ENCODE data around the gene PDGFRA. TPM values are rescaled to one million over a fixed set of nuclear protein-coding genes. Genes with fewer than 3 reads are reported as not detected.

PDGFRA gene
- total RNA-seq, 1 donor from 2014 or later = 11.4 TPM

- Mint-ChIP-seq H3K9me3 (ENCODE audit: low read depth) (peaks cover 1% of the 10 kb centered on the region), H3K4me3 (ENCODE audit: low read depth) (no peak overlapping the region), H3K36me3 (ENCODE audit: insufficient read depth) (peaks cover 22% of the 10 kb centered on the region), H3K27ac (no peak overlapping the region), H3K4me1 (ENCODE audit: low read depth) (no peaks in the 10 kb centered on the region), H3K27me3 (no peaks in the 10 kb centered on the region)
- TF ChIP-seq, protein P1, sequence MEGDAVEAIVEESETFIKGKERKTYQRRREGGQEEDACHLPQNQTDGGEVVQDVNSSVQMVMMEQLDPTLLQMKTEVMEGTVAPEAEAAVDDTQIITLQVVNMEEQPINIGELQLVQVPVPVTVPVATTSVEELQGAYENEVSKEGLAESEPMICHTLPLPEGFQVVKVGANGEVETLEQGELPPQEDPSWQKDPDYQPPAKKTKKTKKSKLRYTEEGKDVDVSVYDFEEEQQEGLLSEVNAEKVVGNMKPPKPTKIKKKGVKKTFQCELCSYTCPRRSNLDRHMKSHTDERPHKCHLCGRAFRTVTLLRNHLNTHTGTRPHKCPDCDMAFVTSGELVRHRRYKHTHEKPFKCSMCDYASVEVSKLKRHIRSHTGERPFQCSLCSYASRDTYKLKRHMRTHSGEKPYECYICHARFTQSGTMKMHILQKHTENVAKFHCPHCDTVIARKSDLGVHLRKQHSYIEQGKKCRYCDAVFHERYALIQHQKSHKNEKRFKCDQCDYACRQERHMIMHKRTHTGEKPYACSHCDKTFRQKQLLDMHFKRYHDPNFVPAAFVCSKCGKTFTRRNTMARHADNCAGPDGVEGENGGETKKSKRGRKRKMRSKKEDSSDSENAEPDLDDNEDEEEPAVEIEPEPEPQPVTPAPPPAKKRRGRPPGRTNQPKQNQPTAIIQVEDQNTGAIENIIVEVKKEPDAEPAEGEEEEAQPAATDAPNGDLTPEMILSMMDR (IDR thresholded peaks at IDR 0.05; ENCODE audit: unreplicated experiment) = no peak
- no peak for DNase-seq (ENCODE audit: low spot score, unreplicated experiment)
Observed at GRCh38 chr4:54276641-54277430, 47.7 kb downstream of the PDGFRA start.

GRCh38 chr4:54277691-54278090, 48.6 kb downstream of the PDGFRA start:
- Mint-ChIP-seq H3K4me1 (ENCODE audit: low read depth) (no peaks in the 10 kb centered on the region), H3K36me3 (ENCODE audit: insufficient read depth) (peaks cover 26% of the 10 kb centered on the region), H3K9me3 (ENCODE audit: low read depth) (peaks cover 10% of the 10 kb centered on the region), H3K4me3 (ENCODE audit: low read depth) (no peak overlapping the region), H3K27ac (no peak overlapping the region), H3K27me3 (no peaks in the 10 kb centered on the region)
- TF ChIP-seq, protein P1 (IDR thresholded peaks at IDR 0.05; ENCODE audit: unreplicated experiment) = no peak
- DNase-seq (ENCODE audit: low spot score, unreplicated experiment) = no peak

- TF ChIP-seq, protein P1 (IDR thresholded peaks at IDR 0.05; ENCODE audit: unreplicated experiment) = no peak
Observed at GRCh38 chr4:54278216-54278615, 49.1 kb downstream of the PDGFRA start.

GRCh38 chr4:54281054-54281766, 52.1 kb downstream of the PDGFRA start:
- H3K4me3 Mint-ChIP-seq (ENCODE audit: low read depth) = no peak overlapping the region
- H3K27me3 Mint-ChIP-seq = no peaks in the 10 kb centered on the region
- TF ChIP-seq, protein P1 (IDR thresholded peaks at IDR 0.05; ENCODE audit: unreplicated experiment) = no peak
- H3K4me1 Mint-ChIP-seq (ENCODE audit: low read depth) = no peaks in the 10 kb centered on the region
- peaks cover 20% of the 10 kb centered on the region for H3K9me3 Mint-ChIP-seq (ENCODE audit: low read depth)
- H3K36me3 Mint-ChIP-seq (ENCODE audit: insufficient read depth) = peaks cover 41% of the 10 kb centered on the region
- no peak overlapping the region for H3K27ac Mint-ChIP-seq
- DNase-seq (ENCODE audit: low spot score, unreplicated experiment) = no peak

More at GRCh38 chr4:54278216-54278615, 49.1 kb downstream of the PDGFRA start:
- no peaks in the 10 kb centered on the region for H3K27me3 Mint-ChIP-seq
- no peak for DNase-seq (ENCODE audit: low spot score, unreplicated experiment)
- no peak overlapping the region for H3K27ac Mint-ChIP-seq
- H3K4me1 Mint-ChIP-seq (ENCODE audit: low read depth) = no peaks in the 10 kb centered on the region
- no peak overlapping the region for H3K4me3 Mint-ChIP-seq (ENCODE audit: low read depth)
- peaks cover 29% of the 10 kb centered on the region for H3K36me3 Mint-ChIP-seq (ENCODE audit: insufficient read depth)
- peaks cover 10% of the 10 kb centered on the region for H3K9me3 Mint-ChIP-seq (ENCODE audit: low read depth)

DNA sequence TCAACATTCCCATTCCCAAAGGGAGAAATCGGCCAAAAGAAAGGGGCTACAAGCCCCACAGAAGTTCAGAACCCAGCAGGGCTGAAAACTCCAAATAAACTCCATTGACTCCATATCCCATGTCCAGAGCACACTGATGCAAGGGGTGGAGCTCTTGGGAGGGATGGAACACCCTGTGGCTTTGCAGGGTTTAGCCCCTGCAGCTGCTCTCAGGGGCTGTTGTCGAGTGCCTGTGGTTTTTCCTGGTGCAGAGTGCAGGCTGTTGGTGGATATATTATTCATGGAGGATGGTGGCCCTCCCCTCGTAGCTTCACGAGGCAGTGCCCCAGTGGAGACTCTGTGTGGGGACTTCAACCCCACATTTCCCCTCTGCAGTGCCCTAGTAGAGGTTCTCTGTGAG, 53.7 kb downstream of the PDGFRA start:
- H3K36me3 Mint-ChIP-seq (ENCODE audit: insufficient read depth) = peaks cover 41% of the 10 kb centered on the region
- TF ChIP-seq, protein P1 (IDR thresholded peaks at IDR 0.05; ENCODE audit: unreplicated experiment) = no peak
- no peaks in the 10 kb centered on the region for H3K4me1 Mint-ChIP-seq (ENCODE audit: low read depth)
- H3K27me3 Mint-ChIP-seq = no peaks in the 10 kb centered on the region
- peaks cover 20% of the 10 kb centered on the region for H3K9me3 Mint-ChIP-seq (ENCODE audit: low read depth)
- no peak overlapping the region for H3K4me3 Mint-ChIP-seq (ENCODE audit: low read depth)
- no peak overlapping the region for H3K27ac Mint-ChIP-seq
- no peak for DNase-seq (ENCODE audit: low spot score, unreplicated experiment)

Data from progenitor cell of endocrine pancreas (in vitro differentiated cells).